Spleen (tissue), 7 donors: ENCODE measurements around the gene NTNG1.

Source experiments
- POLR2A ChIP-seq, 3 donors: fragments of 450-650 bp; IDR thresholded peaks; one replicate each; pipeline ENCODE4 v1.5.1; 2017; ENCODE audit warnings: antibody characterized with exemption in 3 of 3, mild to moderate bottlenecking in 1 of 3
- POLR2AphosphoS5 ChIP-seq, 3 donors: sonication (generic); formaldehyde crosslinking; IDR thresholded peaks; one replicate each; pipeline ENCODE4 v1.5.1; 2017; ENCODE audit warnings: antibody characterized with exemption in 3 of 3
- TF ChIP-seq, protein P1 (sequence below), 11 experiments: fragments of 200-600 bp in 7 of 11; fragments of 450-650 bp in 4 of 11; sonication (generic) in 4 of 11; IDR thresholded peaks in 8 of 11; conservative IDR thresholded peaks in 3 of 11; 1 replicate in 7 of 11; 2 replicates in 4 of 11; pipeline versions ENCODE4 v1.4.0 to v1.8.0; 2016 to 2021; ENCODE audit warnings: antibody characterized with exemption in 11 of 11, inconsistent platforms in 4 of 11, mild to moderate bottlenecking in 1 of 11
- donor health status: DM: no; HTN: no; CAD: no; lungs with moderate emphysema.
- donor health status: DM: no; HTN: no; CAD: no.
- donor health status: DM: no; HTN: no; CAD: no.

GRCh38 chr1:107531065-107531908 lies 390.4 kb downstream of the NTNG1 start:
- TF ChIP-seq POLR2A (IDR thresholded peaks at IDR 0.05) (no peak), POLR2AphosphoS5 (IDR thresholded peaks at IDR 0.05) (no peak)
- TF ChIP-seq, protein P1, sequence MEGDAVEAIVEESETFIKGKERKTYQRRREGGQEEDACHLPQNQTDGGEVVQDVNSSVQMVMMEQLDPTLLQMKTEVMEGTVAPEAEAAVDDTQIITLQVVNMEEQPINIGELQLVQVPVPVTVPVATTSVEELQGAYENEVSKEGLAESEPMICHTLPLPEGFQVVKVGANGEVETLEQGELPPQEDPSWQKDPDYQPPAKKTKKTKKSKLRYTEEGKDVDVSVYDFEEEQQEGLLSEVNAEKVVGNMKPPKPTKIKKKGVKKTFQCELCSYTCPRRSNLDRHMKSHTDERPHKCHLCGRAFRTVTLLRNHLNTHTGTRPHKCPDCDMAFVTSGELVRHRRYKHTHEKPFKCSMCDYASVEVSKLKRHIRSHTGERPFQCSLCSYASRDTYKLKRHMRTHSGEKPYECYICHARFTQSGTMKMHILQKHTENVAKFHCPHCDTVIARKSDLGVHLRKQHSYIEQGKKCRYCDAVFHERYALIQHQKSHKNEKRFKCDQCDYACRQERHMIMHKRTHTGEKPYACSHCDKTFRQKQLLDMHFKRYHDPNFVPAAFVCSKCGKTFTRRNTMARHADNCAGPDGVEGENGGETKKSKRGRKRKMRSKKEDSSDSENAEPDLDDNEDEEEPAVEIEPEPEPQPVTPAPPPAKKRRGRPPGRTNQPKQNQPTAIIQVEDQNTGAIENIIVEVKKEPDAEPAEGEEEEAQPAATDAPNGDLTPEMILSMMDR (IDR thresholded peaks at IDR 0.05 in 8 of 11, conservative IDR thresholded peaks at IDR 0.05 in 3 of 11) = no peak
